Measurements from ENCODE around the gene SPATA4. TPM values are rescaled to one million over a fixed set of nuclear protein-coding genes. Genes with fewer than 3 reads are reported as not detected.

SPATA4 gene
- polyA plus RNA-seq, 1 of the 3 experiments (the other 2 are of a cell fraction) = 0.21 TPM

- no peak overlapping the region for H2AFZ ChIP-seq (ENCODE audit: low read depth)
- DNase-seq = peak; percentile 9
- no peaks in the 10 kb centered on the region for H3K79me2 ChIP-seq (ENCODE audit: insufficient read depth)
- ChIA-PET POLR2A (no interaction called here), CTCF (interaction anchor here (1.0 kb wide), 1 partner anchor 9 kb away, joined by 3 read pairs; no protein-coding TSS in a partner anchor)
- H3K27ac ChIP-seq (ENCODE audit: low read depth in 2 of 2, low read length in 1 of 2) = no peak overlapping the region
- 27% methylated on average over 2 of the region's 2 CpGs for WGBS (ENCODE audit: low lambda C conversion rate)
- peaks cover 0 to 3% of the 10 kb centered on the region in 2 experiments; a peak in 1 of 4 replicates for H3K4me1 ChIP-seq (ENCODE audit: control insufficient read depth in 1 of 2, insufficient read depth in 2 of 2, low read depth in 1 of 2, low read length in 1 of 2)
- no peaks in the 10 kb centered on the region for H3K27me3 ChIP-seq (ENCODE audit: insufficient read depth)
- H3K9me3 ChIP-seq = no peaks in the 10 kb centered on the region
- H3K9ac ChIP-seq = no peak overlapping the region
- H3K4me2 ChIP-seq = no peak overlapping the region
- TF ChIP-seq GATA2 (CRISPR knock-in tag; IDR thresholded peaks at IDR 0.05) (peak; percentile 50), USF1 (IDR thresholded peaks at IDR 0.05; ENCODE audit: borderline replicate concordance, low read depth) (no peak)
- no peaks in the 10 kb centered on the region for H4K20me1 ChIP-seq (ENCODE audit: insufficient read depth)
- no peak overlapping the region for H3K4me3 ChIP-seq (ENCODE audit: low read depth in 2 of 2, low read length in 1 of 2)
- H3K9me2 ChIP-seq = no peaks in the 10 kb centered on the region
- H3K36me3 ChIP-seq (replicated peaks in 1 of 2; ENCODE audit: control insufficient read depth in 1 of 2, insufficient read depth in 2 of 2, low read length in 1 of 2) = no peaks in the 10 kb centered on the region
- no peaks in the 10 kb centered on the region for H3F3A ChIP-seq (replicated peaks; ENCODE audit: insufficient read depth)
Observed at GRCh38 chr4:176142253-176142652, 53.1 kb downstream of the SPATA4 start.

GRCh38 chr4:176139518-176139917, 55.9 kb downstream of the SPATA4 start:
- Histone ChIP-seq H3K9me3 (no peaks in the 10 kb centered on the region), H3K9ac (no peak overlapping the region), H3K79me2 (ENCODE audit: insufficient read depth) (no peaks in the 10 kb centered on the region), H4K20me1 (ENCODE audit: insufficient read depth) (no peaks in the 10 kb centered on the region), H3K36me3 (replicated peaks in 1 of 2; ENCODE audit: control insufficient read depth in 1 of 2, insufficient read depth in 2 of 2, low read length in 1 of 2) (no peaks in the 10 kb centered on the region), H2AFZ (ENCODE audit: low read depth) (peak overlapping the region; percentile 40; the same call in 1 of the 2 replicates), H3F3A (replicated peaks; ENCODE audit: insufficient read depth) (no peaks in the 10 kb centered on the region), H3K4me1 (ENCODE audit: control insufficient read depth in 1 of 2, insufficient read depth in 2 of 2, low read depth in 1 of 2, low read length in 1 of 2) (peaks cover 0 to 3% of the 10 kb centered on the region in 2 experiments; a peak in 2 of 4 replicates), H3K9me2 (no peaks in the 10 kb centered on the region), H3K27me3 (ENCODE audit: insufficient read depth) (no peaks in the 10 kb centered on the region), H3K4me3 (ENCODE audit: low read depth in 2 of 2, low read length in 1 of 2) (no peak overlapping the region), H3K4me2 (no peak overlapping the region), H3K27ac (ENCODE audit: low read depth in 2 of 2, low read length in 1 of 2) (no peak overlapping the region)
- ChIA-PET POLR2A (no interaction called here), CTCF (interaction anchor here (1.0 to 2.3 kb wide), 2 partner anchors 11 to 16 kb away, joined by 3 to 8 read pairs; no protein-coding TSS in a partner anchor)
- TF ChIP-seq RAD21 (IDR thresholded peaks at IDR 0.05; ENCODE audit: low read length) = no peak
- TF ChIP-seq YY1 (IDR thresholded peaks at IDR 0.05; ENCODE audit: low read depth) = no peak
- no peak for TF ChIP-seq GABPA (IDR thresholded peaks at IDR 0.05; ENCODE audit: low read depth)
- TF ChIP-seq ELF1 (IDR thresholded peaks at IDR 0.05) = no peak
- no peak for TF ChIP-seq NRF1 (IDR thresholded peaks at IDR 0.05; ENCODE audit: low read depth, low read length)
- no peak for TF ChIP-seq SMC3 (IDR thresholded peaks at IDR 0.05; ENCODE audit: low read depth, low read length)
- no peak for TF ChIP-seq TEAD4 (IDR thresholded peaks at IDR 0.05; ENCODE audit: borderline replicate concordance, insufficient read depth)
- no peak for TF ChIP-seq REST (IDR thresholded peaks at IDR 0.05; ENCODE audit: low read depth, low read length)
- no peak for TF ChIP-seq USF2 (IDR thresholded peaks at IDR 0.05; ENCODE audit: borderline replicate concordance, low read depth, low read length)
- no peak for TF ChIP-seq JUND (IDR thresholded peaks at IDR 0.05)
- TF ChIP-seq MXI1 (IDR thresholded peaks at IDR 0.05; ENCODE audit: low read depth, low read length) = no peak
- TF ChIP-seq MAX (IDR thresholded peaks at IDR 0.05; ENCODE audit: low read depth) = no peak
- no peak for TF ChIP-seq POLR2AphosphoS5 (IDR thresholded peaks at IDR 0.05; ENCODE audit: low read depth, low read length)
- no peak for TF ChIP-seq FOXJ3 (CRISPR knock-in tag; IDR thresholded peaks at IDR 0.05)
- no peak for TF ChIP-seq RXRA (IDR thresholded peaks at IDR 0.05; ENCODE audit: borderline replicate concordance, low read depth)
- TF ChIP-seq MEF2A (IDR thresholded peaks at IDR 0.05; ENCODE audit: borderline replicate concordance, low read depth) = no peak
- TF ChIP-seq NFIC (IDR thresholded peaks at IDR 0.05; ENCODE audit: borderline replicate concordance) = no peak
- no peak for TF ChIP-seq IRF3 (IDR thresholded peaks at IDR 0.05; ENCODE audit: low read depth, low read length)
- no peak for DNase-seq

Data from SK-N-SH (cell line).